B cell (primary cell): ENCODE data around the gene AP3D1.

Source experiments
- CTCF ChIP-seq: fragments of 200-600 bp; IDR thresholded peaks from one replicate; pipeline ENCODE4 v1.8.0; 2022; ENCODE audit warnings: antibody characterized with exemption, mild to moderate bottlenecking
- EZH2 ChIP-seq: IDR thresholded peaks from 2 replicates; pipeline ENCODE4 v1.6.1; 2012; ENCODE audit warnings: borderline replicate concordance, low read depth, mild to moderate bottlenecking, moderate library complexity, low read length; ENCODE audit not compliant: insufficient read depth, poor library complexity, severe bottlenecking

GRCh38 chr19:2151339-2152229 is at the start of gene AP3D1:
- no peak for TF ChIP-seq EZH2
- TF ChIP-seq CTCF = no peak
